HG02938 (cell line): ENCODE measurements around the gene ZP2.
"Not testable (repeated sequence)": the region's sequence is repeated elsewhere in the genome, so short reads cannot be mapped to it uniquely, and the experiment has no call there.

Source experiments
- ATAC-seq: cut with Tn5 transposase; IDR thresholded peaks from one replicate; pipeline ENCODE4 v1.9.1; 2021; ENCODE audit warnings: mild to moderate bottlenecking, moderate library complexity; ENCODE audit not compliant: unreplicated experiment

Gene ZP2

DNA sequence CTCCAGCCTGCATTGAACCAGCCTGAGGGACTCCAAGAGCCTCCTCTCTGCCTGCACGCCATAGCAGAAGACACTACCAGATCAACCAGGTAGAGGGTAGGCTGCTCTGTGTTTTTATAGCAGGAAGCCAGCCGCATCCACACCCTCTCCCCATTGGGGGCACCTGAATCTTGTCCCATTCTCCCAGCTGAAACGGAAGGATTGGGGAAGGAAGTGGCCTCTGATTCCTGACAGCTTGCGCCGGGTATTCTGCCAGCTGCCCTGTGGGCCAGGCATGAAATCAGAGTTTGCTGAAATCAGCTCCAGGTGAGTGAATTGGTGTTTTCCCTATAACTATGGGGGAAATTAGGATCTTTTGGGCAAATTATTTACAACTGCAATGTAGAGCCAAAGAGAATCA lies at the start of gene ZP2:
Gene ZP2, minus strand, starts transcription at position 89 of the 400 bp plus-strand sequence. Its CDS starts 27 bp downstream, at position 62.
- no peak for ATAC-seq

GRCh38 chr16:21257284-21257683 lies 45.9 kb upstream of the ZP2 start:
- ATAC-seq, result no peak

DNA sequence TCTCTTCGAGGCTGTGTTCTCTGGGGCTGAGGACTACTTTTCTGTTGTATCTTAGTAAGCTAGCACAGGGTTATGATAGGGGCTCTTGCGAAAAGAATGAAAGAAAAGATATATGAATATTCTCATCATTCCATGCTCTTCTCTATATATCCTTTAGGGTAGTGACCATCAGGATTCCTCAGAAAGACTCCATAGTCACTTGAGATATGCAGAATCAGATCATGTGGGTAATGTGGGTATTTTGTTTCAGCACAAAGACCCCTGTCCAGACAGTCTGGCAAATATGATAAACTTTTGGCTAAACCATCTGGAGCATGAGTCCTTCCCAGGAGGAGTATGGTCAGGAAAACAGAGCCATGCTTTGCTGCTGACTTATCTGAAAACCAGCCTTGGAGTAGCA lies 45.3 kb upstream of the ZP2 start:
- ATAC-seq, result no peak

- no peak for ATAC-seq
These were observed 42.1 kb upstream of the ZP2 start for GRCh38 chr16:21253470-21253869.

DNA sequence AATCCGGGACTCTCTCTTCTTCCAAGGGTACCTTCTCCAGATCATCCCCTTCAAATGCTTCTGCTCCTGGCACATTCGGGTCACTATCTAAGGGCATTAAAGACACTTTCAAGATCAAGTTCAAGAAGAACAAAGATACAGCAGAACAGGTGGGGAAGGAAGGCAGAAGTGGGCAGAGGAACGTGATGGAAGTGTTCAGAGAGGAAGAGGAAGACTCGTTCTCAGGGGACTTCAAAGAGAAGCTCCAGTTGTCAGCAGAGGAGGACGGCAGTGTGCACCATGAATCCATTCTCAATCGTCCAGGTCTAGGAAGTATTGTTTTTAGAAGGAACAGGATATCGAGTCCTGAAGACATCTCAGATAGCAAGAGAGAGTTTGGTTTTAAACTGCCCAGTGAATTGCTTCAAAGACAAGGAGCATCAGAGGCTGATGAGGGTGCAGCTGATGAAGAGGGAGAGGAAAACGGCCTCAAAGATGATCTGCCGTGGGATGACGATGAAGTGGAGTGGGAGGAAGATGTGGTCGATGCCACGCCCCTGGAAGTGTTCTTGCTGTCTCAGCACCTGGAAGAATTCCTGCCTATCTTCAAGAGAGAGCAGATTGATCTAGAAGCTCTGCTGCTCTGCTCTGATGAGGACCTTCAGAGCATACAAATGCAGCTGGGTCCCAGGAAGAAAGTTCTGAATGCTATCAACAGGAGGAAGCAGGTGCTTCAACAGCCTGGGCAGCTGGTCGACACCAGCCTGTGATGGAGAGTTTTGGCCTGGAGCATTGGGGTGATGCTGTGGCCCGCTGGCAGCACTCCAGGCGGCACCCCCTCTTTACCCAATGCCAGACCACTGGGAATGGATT lies 38.9 kb upstream of the ZP2 start:
- no peak for ATAC-seq

DNA sequence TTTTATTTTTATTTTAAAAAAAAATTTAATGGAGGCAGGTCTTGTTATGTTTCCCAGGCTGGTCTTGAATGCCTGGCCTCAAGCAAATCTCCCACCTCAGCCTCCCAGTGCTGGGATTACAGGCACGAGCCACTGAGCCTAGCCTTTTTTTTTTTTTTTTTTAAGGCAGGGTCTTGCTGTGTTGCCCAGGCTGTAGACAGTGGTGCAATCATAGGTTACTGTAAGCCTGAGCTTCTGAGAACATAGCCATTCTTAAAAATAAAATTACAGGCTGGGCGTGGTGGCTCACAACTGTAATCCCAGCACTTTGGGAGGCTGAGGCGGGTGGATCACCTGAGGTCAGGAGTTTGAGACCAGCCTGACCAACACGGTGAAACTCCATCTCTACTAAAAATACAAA lies 36.8 kb upstream of the ZP2 start:
- ATAC-seq, result not testable (repeated sequence)

GRCh38 chr16:21244518-21245215 lies 33.3 kb upstream of the ZP2 start:
- ATAC-seq, result no peak

- ATAC-seq, result no peak
These were observed 31.4 kb upstream of the ZP2 start for GRCh38 chr16:21242756-21243155.

- no peak for ATAC-seq
These were observed 28.3 kb upstream of the ZP2 start for GRCh38 chr16:21239646-21240045.

GRCh38 chr16:21236831-21237230 lies 25.5 kb upstream of the ZP2 start:
- no peak for ATAC-seq

DNA sequence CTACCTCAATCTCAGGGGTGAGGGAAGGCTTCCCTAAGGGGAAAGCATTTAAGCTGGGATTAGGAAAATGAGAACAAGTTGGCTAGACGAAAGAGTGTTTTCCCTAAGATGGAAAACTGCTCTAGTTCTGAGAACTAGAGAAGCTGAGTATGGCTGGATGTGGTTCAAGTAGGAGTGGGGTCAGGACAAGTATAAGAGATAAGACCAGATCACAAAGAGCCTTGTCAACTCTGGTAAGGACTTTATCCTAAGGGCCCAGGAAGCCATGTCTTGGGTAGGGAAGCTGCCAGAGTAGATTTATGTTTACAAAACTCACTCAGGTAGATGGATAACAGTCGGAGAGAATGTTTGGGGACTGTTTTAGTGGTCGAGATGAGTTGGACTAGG lies 23.8 kb upstream of the ZP2 start:
- no peak for ATAC-seq

DNA sequence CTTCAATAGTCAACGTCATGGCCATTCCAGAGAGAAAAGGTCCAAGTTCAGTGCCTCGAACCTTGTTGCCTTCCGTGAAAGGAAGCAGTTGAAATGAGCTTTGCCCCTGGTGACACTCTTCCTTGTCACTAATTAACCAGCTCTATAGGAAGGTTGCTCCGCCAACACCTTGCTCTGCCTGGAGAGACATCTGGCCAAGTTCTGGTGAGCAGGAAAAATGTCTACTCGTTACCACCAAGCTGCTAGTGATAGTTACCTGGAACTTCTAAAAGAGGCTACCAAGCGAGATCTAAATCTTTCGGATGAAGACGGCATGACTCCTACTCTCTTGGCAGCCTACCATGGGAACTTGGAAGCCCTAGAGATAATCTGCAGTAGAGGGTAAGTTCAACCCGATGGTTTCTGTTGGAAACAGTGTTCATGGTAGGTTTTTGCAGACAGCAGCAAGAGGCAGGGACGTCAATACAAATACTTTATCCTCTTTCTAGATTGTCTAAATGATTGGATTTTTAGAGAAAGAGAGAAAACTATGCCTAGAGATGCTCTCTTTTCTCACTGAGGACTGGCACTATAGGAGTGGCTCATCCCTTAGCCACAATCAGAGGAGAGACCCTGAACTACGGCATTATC lies 22.3 kb upstream of the ZP2 start, which contains the start of gene ANKS4B:
Gene ANKS4B, plus strand, starts transcription at position 179 of the 630 bp plus-strand sequence. Its CDS starts 39 bp downstream, at position 218.
- no peak for ATAC-seq

- ATAC-seq, result no peak
These were observed 21.7 kb upstream of the ZP2 start for GRCh38 chr16:21233045-21233520.

DNA sequence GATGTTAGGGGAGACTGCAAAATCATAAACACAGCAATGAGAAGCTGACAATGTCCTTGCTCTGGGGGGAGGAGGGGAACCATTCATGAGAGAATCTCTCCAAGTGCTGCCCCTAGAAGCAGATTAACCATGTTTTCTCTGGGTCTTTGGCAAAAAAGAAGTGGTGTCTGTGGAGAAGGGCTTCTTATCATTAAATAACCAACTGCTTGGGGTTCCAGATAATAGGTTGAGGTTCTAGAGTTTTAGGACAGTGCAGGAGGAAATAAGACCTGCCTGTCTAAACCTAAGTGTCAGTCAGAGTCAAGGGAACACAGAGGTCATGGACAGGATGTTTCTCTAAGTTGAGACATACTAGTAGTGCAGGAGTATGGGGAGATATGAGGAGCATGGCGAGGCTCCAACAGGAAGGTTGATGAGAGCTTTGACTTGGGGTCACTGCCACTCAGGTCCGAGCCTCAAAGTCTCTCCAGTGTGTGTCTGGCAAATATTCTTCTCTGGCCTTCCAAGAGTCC lies 17.0 kb upstream of the ZP2 start:
- ATAC-seq, result no peak

GRCh38 chr16:21227866-21228265 lies 16.5 kb upstream of the ZP2 start:
- ATAC-seq, result no peak

GRCh38 chr16:21226749-21227148 lies 15.4 kb upstream of the ZP2 start:
- ATAC-seq, result no peak

- no peak for ATAC-seq
These were observed 13.4 kb upstream of the ZP2 start for GRCh38 chr16:21224800-21225199.

GRCh38 chr16:21223787-21224186 lies 12.4 kb upstream of the ZP2 start:
- ATAC-seq, result no peak

DNA sequence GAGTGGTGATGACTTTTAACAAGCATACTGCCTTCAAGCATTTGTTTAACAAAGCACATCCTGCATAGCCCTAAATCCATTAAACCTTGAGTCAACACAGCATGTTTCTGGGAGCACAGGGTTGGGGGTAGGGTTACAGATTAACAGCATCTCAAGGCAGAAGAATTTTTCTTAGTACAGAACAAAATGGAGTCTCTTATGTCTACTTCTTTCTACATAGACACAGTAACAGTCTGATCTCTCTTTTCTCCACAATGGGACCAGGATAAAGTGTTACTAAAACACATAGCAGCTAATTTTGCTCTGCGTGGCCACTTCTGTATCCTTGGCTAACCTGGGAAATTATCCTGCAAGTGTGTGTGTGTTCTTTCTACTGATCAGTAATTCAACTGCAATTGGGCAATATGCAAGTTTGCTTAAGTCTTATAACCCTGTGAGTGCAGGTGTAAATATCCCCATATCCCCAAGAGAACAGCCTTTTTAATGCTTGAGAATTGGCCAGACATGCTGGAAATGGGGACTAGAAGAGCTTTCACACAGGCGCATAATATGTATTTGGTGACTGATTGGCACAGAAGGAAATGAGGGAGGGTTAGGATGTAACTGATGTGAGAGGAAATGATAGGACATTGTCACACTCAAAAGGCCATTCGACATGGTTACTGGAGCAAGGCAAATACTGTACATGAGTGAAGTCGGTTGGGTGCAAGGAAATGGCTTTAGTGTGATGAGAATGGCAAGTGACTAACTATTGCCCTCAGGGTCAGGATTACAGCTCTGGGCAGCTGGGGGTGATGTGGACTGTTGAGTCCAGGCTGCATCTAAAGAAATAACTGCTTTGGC lies 11.3 kb upstream of the ZP2 start:
- ATAC-seq, result no peak

DNA sequence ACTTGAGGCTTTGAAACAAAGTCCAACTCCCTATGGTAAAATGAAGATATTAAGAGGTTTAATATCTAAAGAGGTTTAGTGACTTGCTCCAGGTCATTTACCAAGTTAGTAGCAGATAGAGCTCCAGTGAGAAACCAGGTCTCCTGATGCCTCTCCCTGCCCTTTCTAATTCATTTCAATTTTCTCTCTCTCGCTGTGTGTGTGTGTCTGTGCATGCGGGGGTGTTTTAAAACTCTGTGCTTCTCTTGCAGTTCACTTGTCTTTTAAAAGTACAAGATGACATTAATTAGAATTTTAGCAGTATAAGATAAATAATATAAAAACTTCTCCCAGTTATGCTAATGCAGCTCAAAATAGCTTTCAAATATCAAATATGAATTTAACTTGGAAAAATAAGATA lies 8.2 kb upstream of the ZP2 start:
- ATAC-seq, result no peak
